Activated CD8-positive, alpha-beta memory T cell treated with anti-CD3 and anti-CD28 coated beads, Interleukin-2, amount 50 U/mL, for 24 hours (primary cell): ENCODE measurements around the gene REN.

Experiments
- DNase-seq: peaks from one replicate; pipeline ENCODE4 v3.0.0-alpha.2; 2020; ENCODE audit errors: extremely low read depth

The REN gene

DNA sequence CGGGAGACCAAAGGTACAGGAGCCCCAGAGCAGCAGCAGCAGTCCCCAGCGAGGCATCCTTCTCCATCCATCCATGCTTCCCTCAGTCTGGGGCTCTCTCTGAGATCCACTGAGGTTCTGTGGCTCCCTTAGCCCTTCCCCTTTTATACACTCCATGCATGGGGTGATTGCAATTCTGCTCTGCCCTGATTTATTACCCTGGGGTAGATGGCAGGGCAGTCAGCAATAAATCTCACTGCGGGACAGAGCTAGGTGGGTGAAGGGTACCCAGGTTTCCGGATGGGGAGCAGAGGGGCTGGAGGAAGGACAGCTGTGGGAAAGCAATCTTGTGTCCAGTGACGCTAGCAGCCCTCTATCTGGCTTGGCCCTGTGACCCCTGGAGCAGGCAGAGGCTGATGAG lies at the start of gene REN:
Gene REN, minus strand, starts transcription at position 119 of the 400 bp plus-strand sequence. Its CDS starts 44 bp downstream, at position 75.
- no peak for DNase-seq

DNA sequence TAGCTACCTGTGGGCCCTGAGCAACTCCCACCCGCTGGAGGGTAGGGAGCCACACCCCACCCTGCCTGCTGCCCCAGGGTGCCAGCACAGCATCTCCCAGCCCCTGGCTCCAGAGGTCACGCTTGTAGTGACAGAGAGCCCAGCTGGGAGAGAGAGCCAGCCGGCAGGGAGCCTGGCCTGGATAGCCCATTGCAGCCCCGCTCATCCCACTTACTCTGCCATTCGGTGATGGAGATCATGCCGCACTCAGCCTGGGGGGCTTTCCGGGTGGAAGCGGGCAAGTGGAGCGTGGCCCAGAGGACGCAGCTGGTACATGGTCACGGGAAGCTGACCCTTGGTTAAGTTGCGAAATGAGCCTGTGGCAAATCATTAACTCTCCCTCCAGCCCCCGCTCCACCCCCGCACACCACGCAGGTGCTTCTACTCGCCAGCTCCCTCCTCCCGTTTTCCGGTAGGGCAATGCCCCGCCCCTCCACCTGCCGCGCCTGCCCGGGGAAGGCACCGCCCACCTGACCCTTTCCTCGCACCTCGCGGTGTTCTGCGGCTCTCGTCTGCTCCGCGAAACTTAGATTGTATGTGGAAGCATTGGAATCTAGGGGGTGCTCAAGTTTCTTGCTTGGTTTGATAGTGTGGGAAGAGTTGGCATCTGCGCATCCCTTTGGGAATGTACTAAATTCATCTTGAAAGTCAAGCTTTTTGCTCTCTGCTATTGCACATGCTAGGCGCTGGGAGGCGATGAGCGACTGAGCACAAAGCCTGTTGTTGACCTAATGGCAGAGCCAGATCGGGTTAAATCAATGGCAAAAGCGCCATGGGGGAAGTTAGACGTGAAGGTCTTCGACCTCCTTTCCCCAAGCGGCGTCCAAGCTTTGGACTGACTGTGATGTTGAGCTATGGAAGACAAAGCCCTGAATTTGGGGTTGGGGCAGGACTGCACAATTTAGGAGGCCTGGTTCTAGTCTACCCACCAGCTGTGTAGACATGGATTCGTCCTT lies 47.8 kb upstream of the REN start, which contains the start of gene GOLT1A:
Gene GOLT1A, minus strand, starts transcription at position 321 of the 995 bp plus-strand sequence. Its CDS starts 82 bp downstream, at position 239.
- DNase-seq, result no peak

DNA sequence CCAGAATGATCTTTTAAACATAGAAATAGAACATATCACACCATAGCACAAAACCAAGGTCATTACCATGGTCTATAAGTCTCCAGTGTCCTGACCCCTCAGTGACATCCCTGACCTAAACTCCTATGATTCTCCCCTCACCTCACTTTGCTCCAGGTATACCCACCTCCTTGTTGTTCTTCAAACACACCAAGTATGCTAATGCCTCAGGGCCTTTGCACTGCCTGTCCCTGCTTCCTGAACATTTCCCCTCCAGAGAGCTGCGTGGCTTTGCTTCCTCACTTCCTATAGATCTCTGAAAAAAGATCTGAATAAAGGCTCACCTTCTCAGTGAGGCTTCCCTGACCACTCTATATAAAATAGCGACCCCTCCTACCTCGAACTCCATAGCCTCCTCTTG lies 46.6 kb upstream of the REN start:
- DNase-seq, result no peak

DNA sequence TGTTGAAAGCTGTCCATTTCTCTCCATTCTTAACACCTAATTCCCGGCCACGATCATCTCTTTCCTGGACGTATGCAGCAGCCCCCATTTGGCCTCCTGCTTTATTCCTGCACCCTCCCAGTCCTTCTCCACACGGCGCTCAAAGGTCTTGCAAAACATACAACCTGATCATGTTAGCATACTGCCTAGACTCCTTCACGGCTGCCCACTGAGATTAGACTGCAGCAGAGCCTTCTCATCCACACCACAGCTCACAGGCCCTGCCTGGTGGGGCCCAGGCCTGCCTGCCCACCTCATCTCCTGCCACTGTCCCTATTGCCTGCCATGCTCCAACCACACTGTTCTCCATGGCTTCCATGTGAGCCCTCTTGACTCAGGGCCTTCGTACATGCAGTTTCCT lies 44.9 kb upstream of the REN start:
- no peak for DNase-seq

DNA sequence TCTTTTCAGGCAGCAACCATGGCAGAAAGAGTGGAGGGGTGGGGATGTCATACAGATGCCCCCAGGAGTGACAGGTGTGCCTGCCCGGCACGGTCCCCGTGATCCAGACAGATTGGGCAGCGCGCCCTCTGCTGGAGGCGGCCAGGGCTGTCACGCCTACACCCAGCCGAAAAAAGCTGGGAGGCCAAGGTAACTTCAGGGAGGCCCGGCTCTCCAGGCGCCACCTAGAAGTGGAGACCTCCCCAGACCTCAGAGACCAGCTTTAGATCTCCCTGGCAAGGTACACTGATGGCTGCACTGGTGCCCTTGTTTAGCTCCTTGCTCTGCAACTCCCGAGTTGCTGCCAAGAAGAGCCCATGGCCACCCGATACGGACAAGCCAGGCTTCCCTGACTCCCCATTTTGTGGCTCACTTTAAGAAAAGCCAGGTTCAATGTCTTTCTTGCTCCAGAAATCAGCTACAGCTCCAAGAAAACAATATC lies 41.0 kb upstream of the REN start:
- peak; percentile 57 for DNase-seq

DNA sequence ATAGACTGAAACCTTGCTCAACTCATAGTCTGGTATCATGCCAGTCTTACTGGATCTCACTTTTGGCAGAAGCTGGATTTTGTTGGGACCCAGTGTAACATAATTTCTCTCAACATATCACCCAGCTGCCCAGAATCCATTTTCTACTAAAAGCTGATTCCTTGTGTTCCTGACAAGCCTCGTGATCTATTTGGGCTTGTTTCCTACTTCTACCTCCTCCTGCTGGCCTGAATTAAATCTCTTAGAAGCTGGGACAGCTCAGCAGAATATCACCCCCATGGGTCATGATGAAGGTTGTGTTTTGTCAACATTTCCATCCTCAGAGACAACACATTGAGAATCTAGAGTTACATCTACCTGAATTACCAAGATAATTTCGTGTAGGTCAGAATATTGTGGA lies 40.0 kb upstream of the REN start:
- no peak for DNase-seq

DNA sequence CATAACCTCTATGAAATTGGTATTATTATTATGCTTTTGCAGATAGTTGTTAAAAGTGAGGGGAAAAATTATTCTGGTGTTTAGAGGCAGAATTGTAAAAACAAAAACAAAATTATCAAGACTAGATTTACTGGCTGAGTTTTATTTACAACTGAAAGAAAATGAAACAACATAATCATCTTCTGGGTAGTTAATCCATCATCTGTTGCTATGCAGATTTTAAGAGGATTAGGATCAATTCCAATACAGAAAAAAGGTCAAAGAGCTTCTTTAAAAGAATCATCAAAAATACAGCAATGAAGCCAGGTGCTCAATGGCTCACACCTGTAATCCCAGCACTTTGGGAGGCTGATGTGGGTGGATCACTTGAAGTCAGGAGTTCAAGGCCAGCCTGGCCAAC lies 39.3 kb upstream of the REN start:
- no peak for DNase-seq

DNA sequence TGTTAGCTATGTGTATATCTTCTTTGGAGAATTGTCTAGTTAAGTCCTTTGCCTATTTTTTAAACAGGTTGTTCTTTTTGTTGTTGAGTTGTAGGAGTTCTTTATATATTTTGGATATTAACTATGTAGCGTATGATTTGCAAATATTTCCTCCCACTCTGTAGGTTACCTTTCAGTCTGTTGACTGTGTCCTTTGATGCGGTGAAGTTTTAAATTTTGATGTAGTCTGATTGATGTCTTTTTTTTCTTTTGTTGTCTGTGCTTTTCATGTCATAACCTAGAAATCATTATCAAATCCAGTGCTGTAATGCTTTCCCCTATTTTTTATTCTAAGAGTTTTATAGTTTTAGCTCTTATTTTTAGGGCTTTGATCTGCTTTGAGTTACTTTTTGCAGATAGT lies 38.8 kb upstream of the REN start:
- no peak for DNase-seq

DNA sequence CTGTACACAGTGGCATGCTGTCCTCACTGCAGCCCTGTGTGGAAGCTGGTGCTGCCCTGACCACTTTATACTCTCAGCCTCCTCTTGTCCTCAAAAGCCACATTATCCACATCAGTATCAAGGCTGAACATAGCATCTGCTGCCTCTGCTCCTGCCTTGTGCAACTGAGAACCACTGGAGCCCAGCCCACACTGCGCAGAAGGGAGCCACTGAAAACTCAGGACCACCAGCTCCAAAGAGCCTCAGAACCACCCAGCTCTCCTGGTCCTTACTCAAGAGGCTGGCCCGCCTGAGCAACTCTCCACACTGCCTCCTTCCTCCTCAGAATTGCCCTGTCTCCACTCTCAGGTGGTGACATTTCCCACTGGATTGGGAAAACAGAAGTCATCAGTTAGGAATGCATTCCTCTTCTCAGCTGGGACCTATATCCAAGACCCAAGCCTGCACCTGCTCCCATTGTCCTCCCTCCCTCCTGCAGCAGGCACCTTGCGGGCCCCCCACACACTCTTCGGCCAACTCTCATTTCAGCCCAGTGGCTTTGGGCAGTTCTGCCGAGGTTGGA lies 37.1 kb upstream of the REN start:
- DNase-seq, result no peak

DNA sequence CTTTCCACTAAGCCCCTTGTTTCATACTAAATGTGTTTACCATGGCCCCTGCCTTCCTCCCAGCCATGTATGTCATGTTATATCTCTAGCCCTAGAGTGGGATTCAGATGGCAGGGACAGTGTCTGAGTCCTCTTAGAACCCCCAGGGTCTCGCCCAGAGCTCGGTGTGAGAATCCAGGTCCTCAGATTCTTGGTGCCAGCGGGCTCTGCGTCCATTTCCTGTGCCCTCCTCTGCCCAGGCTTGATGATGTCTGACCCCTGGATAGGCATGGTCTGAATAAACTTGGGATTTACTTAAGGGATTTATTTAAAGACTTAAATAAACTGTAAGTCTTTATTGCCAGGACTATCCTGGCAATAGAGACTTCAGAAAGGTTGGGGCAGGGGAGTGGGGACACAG lies 36.3 kb upstream of the REN start:
- DNase-seq, result no peak

DNA sequence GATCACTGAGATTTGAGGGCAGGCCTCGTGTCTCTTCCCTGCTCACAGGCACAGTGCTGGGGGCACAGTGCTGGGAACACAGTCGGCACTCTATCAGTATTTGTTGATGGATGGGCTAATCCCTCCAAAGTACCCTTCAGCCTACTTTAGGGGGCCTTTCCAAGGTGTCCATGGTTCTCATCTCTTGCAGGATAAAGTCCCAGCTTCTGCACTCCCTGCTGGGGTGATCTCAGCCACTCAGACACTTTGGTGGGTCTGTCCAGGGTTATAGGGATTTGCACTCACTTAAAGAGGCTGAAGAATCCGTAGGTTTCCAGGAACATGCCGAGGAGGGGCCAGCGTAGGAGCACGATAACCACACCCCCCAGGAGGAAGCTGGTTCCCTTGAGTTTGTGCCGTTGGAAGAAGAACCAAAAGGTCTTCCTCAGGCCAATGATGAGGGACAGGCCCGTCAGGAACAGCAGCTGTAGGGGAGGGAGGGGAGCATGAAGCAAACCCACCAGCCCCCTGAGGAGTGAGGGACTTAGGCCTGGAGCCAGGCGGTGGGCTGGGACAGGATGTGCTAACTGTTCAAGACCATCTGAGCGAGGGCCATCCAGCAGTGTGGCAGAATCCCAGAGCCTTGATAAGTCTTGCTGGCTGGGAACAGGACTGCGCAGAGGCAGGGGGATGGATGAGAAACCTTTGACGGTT lies 35.4 kb upstream of the REN start:
- no peak for DNase-seq

DNA sequence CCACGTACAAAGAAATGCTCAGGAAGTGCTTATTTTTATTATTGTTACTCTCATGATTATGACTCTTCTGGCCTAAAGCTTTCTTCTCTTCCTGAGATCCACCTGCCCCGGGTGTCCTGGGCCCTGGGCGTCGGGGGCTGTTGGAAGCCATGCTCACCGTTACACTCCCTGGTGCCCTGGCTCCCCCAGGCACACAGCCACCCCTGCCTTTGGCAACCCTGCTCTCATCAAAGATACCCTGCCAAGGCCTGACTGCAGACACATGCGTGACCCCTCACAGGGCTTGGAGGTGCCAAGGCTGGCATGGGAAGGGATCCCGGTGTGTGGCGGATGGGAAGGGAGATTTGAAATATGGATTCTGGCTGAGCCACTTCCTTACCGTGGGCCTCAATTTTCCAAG lies 33.4 kb upstream of the REN start:
- DNase-seq, result no peak

DNA sequence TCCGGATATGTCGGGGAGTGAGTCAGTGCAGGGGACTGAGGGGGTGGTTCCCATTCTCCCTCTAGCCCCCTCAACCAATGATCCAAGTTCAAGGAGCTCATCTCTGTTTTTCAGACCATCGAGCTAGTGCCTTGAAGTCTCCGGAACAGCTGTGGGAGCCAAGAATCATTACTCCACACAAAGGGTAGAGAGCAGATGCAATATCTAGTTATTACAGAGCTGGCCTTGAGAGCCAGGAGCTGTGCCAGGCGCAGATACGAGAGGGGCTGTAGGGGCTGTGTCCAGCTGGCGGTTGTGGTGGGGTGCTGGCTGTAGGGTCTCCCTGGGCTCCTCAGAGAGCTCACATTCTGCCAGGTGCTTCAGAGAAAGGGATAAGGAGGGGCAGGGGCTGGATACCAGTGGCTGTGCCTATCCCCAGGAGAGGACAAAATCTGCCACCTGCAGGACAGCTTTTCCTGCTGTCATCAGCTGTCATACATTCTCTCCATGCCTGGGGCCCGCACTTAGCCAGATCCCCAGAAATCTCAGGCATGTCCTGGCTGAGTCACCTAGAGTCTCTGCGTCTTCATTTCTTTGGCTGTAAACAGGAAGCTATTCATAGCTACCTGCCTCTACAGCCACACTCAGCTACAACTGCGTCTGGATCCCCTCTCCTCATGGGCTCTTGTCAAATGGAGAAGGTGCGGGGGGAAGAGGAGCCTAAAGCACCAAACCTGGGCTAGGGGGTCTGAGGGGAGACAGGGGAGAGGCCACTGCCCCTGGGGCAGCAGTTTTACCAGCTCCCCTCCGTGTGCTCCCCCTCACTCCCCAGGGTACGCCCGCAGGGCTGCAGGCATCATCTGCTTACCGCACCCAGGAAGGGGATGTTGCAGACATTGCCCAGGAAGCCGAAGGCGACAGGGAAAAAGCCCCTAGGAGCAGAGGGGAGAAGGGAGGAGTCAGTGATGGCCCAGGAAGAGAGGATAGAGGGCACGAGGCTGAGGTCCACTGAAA lies 32.5 kb upstream of the REN start:
- no peak for DNase-seq

DNA sequence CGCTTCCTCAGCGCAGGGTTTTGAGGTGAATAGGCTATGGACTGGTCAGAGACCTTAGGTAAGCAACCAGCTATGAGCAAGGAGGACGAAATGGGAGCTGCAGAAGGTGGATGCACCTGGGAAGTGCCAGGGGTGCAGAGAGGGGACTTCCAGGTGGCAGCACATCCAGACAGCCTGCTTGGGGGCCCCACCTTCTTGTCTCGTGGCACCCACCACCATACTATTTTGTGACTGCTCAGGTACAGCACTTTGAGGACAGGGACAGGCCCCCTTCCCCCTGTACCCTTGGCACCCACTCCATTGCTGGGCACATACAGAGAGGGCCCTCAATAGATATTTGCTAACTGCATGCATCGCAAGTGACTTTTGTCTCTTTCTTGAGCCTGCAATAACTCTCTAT lies 30.9 kb upstream of the REN start:
- no peak for DNase-seq

DNA sequence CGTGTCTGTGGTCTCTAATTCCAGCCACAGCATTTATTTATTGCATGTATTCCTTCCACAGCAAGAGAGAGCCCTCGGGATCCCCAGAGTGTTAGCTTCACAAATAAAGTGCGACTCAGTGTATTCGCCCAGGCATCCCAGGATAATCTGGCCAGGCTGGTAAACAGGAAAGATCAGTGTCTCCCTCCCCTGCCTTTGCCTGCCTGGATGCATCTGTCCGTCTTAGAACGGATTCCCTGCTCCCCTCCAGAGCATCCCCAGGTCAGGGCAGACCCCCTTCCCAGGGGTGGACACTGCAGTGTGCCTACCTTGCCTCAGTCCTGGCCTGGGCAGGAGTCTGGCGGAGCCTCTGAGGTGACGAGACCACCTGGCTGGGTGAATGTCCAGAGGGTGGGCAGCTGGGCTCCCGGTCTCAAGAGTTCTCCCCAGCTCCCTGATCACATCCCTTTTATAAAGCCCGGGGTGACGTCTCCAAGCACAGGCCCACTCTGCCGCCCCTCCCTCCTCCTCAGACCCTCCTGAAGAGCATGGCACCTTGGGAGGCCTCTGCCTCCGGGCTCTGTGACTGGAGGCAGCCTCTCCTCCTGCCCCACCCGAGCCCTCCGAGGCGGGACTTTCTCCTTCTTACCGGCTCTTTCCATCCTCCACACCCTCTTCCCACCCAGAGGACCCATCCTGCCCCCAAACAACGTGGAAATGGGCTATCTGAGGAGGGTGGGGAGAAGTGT lies 30.1 kb upstream of the REN start, which contains the start of gene KISS1:
Gene KISS1, minus strand, starts transcription at position 424 of the 728 bp plus-strand sequence. CDS start 3,615 bp downstream, outside the sequence.
- no peak for DNase-seq

DNA sequence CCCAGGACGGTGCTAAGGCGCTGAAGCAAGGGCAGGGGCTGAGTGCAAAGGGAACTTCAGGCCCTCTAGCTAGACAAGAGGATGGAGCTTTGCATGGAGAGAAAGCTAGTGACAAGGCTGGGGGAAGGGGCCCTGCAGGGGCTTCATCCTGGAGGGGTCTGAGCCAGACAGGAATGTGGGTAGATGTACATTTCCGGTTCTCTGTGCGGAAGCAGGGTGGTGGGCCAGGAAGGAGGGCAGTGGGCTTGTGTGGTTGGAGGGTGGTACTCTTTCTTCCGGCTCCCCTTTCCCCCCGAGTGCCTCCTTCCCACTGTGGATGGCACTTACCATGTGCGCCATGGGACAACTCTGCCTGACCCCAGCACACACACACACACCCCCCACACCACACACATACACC lies 28.6 kb upstream of the REN start:
- no peak for DNase-seq

DNA sequence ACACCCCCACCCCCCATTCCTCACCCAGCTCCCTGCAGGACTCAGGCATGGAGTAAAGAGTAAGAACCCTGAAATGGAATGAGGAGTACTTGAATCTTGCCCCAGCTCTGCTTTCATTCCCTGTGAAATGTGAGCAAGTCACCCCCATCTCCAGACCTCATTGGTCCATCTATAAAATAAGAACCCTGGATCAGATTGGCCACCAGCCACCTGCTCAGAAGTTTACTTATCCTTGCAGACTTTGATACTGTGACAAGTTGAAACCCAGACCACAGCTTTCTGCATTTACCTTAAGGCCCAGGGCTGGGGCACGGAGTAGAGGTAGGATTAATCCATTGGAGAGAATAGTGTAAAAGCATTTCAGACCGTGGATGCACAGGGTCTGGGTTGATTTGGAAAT lies 27.9 kb upstream of the REN start:
- no peak for DNase-seq

DNA sequence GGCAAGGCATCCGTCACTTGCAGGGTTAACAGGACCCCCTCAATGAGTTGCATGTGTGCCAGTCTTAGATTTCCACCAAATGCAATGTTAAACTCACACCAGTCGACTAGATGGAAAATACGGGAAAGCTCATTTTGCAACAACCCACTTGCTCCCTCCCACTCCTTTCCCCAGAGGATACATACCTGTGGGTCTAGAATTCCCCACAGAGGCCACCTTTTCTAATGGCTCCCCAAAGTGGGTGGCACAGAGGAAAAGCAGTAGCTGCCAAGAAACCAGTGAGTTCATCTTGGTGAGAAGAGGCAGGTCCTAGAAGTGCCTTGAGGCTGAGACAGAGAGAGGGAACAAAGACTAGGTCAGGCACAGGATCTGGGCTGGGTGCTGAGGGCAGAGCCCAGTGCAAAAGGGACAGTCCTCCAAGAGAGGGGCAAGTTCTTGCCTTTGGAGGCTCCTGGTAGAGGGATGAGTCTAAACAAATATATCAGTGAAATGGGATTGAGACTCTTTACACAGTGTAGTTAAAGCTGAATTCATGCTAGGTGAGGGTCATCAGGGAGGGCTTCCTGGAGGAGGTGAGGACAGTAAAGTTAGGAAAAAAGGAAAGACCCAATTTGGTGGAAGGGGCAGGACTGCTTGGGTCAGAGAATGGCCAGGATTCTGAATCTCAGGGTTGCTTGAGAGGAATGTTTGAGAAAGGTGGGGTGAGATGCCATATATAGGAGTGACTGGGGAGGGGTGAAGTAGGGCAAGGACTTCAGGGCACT lies 26.6 kb upstream of the REN start:
- no peak for DNase-seq

DNA sequence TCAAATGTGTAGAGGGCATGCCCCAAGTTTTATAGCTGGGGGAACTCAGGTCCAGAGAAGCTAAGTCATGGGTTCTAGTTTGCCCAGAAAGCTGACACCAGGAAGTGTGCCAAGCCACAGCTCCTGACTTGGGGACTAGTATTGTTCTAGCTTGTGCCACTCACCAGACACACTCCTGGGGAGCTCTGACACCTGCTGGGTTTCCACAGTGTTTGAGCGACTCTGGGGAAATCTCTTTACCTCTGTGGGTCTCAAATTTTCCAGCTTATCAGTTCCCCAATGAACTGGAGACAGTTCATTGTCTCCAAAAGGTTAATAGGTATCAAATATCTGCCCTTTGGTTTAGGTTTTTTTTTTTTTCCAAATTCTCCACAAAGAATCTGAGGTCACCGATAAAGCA lies 25.9 kb upstream of the REN start:
- DNase-seq, result no peak

DNA sequence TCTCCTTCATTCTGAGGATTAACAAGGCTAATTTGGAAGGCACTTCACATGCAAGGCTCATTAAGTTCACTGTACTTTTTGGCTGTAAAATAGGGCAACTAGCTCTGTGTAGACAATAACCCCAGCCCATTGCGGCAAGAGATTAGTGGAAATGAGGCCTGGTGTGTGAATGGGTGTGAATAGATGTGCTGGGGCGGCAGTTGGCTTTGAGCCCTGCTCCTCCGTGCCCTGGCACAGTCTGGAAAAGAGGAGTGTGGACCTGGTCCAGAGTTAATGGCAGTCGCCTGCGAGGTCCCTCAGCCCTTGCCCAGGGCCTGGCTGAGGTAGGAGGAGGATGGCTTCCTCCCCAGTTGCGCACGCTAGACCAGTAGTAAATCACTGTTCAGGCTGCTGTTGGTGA lies 25.3 kb upstream of the REN start:
- no peak for DNase-seq
